ENCODE measurements around the gene GLCCI1. TPM values are rescaled to one million over a fixed set of nuclear protein-coding genes. Genes with fewer than 3 reads are reported as not detected.

The GLCCI1 gene
- total and polyA plus RNA-seq, 2 of the 8 experiments (the other 6 are each of a cell fraction or from before 2014, with no cell fraction given) = 12.4 to 27.7 TPM

GRCh38 chr7:8070451-8071180, 102.0 kb downstream of the GLCCI1 start (continued):
- no peak for TF ChIP-seq BACH1 (IDR thresholded peaks at IDR 0.05; ENCODE audit: low read length)
- no peak for TF ChIP-seq SAP30 (IDR thresholded peaks at IDR 0.05; ENCODE audit: insufficient read depth, insufficient replicate concordance, low read length)
- TF ChIP-seq POLR2A (IDR thresholded peaks at IDR 0.05; ENCODE audit: control extremely low read depth in 1 of 2, low read depth in 2 of 2, low read length in 2 of 2) = no peak
- no peak for TF ChIP-seq TEAD4 (IDR thresholded peaks at IDR 0.05; ENCODE audit: low read depth, low read length)
- no peak for TF ChIP-seq NANOG (IDR thresholded peaks at IDR 0.05; ENCODE audit: insufficient read depth, low read depth, low read length, poor library complexity, severe bottlenecking)
- TF ChIP-seq POLR2AphosphoS5 (IDR thresholded peaks at IDR 0.05; ENCODE audit: low read depth, low read length) = no peak
- no peak for TF ChIP-seq CEBPB (IDR thresholded peaks at IDR 0.05; ENCODE audit: low read depth, low read length)
- no peak for TF ChIP-seq SIX5 (IDR thresholded peaks at IDR 0.05; ENCODE audit: low read depth, low read length)
